HTERT RPE-1 (cell line): Measurements from ENCODE around the gene DNAJC5.

Experiments
- in situ Hi-C: fragments of 300-500 bp; cut with MboI; formaldehyde crosslinking; loops from 4 replicates; pipeline ENCODE4 v1.14.3; 2020; ENCODE audit warnings: low sequenced_read_pairs

DNAJC5 gene

DNA sequence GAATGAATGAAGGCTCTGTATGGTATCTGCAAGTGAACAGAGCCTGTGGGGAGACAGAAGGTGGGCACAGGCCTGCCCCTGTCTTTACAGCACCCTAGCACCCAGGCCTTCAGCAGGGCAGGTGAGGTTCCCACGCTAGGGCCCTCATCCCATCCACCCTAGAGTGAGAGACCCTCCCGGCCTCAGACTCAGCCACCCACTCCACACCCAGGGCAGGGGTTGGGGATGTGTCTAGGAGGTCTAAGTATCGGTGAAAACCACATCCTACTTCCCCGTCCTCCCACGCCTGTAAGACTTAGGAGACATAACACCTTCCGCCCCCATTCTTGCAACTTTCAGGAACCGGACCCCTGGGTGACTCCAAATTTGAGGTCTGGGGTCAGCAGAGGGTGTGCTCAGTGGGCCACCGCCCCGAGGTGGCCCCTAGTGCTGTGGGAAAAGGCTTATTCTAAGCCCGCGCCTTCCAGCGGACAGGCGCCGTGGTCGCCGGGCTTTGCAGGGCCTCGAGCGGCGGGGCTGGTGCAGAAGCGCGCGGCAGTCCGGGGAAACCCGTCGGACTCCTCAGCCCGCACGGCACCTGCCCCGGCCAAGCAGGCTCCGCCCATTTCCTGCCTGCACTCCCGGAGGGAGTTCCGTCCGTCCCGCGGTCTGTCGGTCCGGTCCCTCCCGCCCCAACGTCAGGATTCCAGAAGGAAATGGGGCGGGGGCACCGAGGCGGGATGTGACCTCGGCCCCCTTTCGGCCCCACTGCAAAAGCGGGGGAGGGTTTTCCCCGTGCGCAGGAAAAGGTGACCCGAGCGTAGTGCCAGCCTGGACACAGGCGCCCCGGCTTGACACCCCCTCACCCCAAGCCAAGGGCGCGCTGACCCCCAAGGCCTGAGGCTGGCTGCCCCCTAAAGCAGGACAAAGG lies 83.6 kb downstream of the DNAJC5 start:
- in situ Hi-C loops = no loop called here

DNA sequence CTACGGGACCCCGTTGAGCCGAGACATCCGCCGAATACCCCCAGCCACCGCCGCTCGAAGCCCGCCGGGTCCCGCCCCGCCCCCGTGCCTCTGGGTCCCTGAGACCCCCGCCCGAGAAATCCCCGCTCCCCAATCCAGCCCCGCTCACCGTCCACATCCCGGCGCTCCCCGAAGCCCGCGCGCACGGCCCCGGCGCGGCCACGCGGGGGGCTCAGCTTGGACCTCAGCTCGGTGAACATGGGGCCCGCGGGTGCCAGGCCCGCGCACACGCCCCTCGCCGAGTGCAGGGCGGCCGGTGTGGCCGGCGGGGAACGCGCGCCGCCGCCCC lies 84.3 kb downstream of the DNAJC5 start:
- in situ Hi-C loops = no loop called here

DNA sequence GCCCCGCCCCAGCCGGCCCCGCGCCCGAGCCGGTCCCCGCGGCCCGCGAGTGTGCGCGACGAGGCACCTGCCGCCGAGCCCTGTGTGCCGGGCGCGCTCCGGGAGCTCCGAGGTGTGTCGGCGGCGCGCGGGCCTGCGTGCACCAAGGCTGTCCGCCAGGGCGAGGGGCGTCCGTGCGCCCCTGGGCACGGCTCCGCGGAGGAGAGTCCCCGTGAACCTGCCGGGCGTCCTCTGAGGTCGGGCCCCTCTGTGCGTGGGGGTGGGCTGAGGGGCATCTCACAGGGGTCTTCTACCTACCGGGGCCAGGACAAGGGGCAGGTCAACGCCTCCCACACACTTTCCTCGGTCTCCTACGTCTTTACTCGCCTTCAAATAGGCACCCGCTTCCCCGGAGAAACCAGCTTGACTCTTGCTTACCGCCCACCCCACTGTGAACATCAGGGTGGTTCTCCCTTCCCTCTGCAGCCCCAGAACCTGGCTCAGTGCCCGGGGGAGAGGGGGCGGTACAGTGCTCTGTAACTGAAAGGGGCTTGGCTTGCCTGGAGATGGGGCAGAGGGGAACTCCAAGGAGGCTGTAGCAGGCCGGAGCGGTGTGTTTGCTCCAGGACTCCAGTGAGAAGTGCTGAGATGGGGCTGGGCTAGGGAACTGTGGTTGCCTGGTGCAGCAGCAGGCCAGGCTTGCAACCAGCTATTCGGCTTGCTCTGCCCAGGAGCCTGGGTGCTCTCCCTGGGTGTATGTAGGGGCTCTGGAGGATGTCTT lies 84.8 kb downstream of the DNAJC5 start, which contains the start of gene SAMD10:
TSS of gene SAMD10 (minus strand) at position 86 of the 760 bp plus-strand sequence. CDS start 175 bp downstream, outside the sequence.
- in situ Hi-C loops = no loop called here

DNA sequence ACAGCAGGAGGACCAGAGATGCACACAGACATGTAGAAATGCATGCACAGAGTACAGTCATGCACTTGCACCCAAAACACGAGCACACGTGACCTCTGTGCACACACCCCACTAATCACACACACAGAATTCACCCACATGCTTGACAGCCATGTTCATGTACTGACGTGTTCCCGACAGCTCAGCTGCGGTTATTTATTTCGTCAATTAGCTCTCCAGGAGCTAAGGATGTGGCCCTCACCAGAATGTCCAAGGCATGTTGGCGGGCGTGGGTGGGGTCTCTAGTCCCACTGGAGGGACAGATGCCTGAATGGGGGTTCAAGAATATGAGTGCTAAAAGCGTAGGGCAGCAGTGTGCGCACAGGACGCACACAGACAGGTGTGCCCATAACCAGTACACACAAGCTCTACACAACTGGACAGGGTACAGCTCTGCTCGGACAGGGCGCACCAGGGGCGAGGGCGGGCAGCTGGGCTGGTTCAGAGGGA lies 85.4 kb downstream of the DNAJC5 start:
- in situ Hi-C loops = no loop called here

DNA sequence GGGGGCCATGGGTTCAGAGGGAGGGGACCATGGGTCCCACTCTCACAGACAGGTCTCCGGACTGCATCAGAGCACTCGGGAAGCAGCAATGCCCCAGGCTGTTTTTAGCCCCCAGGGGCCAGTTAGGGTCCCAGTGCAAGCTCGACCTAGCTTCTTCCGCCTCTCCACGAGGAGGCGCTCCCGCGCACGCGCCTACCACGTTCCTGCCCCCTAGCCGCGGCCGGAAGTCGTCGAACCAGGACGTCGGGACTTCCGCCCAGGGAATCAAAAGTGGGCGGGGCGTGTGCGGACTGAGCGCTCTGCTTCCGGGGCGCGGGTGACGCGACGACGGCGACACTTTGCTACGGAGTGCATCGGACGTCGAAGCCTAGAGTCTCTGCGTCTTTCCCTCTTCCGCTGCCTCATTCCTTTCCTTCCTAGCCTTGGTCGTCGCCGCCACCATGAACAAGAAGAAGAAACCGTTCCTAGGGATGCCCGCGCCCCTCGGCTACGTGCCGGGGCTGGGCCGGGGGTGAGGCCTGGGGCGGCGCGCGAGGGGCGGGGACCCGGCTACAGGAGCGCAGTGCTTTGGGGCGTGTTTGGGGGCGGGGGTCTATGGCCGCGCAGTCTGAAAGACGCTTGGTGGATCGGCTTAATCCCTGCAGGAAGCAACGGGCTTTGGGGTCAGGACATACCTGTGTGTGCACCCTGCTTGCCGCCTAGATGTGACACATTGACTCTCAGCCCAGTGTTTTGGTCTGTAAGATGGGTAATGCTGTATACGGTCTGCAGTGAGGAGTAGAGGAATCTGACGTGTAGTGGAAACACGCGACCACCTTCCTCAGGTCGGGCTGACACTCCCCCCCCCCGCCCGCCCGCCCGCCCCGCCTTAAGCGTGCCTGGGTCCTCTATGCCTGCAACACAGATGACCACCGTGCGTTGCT lies 86.1 kb downstream of the DNAJC5 start, which contains the start of gene PRPF6:
TSS of gene PRPF6 (plus strand) at position 327 of the 923 bp plus-strand sequence. CDS start at position 441, 114 bp downstream.
- in situ Hi-C loops = no loop called here

- in situ Hi-C loops = no loop called here
These were observed 88.0 kb downstream of the DNAJC5 start for GRCh38 chr20:63982937-63983336.
